Medulla oblongata (tissue), 1 donor: ENCODE measurements around the gene PTPRK.

Experiments
- DNase-seq: peaks from one replicate; pipeline ENCODE4 v3.0.0-alpha.2; 2015; ENCODE audit errors: extremely low spot score

The PTPRK gene

GRCh38 chr6:128071212-128071611, 449.2 kb downstream of the PTPRK start:
- DNase-seq, result no peak

DNA sequence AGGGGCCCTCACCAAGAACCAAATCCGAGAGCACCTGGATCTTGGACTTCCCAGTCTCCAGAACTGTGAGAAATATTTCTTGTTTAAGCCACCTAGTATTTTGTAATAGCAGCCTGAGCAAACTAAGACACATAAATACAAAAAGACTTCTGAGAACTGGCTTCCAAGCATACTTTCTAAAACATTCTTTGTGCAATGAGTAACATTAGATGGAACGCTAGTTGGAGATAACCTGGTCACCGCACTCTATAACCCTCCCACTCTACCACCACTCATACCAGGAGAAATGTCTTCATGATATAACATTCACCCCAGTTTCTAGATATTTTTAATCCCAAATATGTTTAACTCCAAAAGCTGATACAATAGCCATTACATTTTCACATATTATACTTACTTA, 450.0 kb downstream of the PTPRK start:
- no peak for DNase-seq

DNA sequence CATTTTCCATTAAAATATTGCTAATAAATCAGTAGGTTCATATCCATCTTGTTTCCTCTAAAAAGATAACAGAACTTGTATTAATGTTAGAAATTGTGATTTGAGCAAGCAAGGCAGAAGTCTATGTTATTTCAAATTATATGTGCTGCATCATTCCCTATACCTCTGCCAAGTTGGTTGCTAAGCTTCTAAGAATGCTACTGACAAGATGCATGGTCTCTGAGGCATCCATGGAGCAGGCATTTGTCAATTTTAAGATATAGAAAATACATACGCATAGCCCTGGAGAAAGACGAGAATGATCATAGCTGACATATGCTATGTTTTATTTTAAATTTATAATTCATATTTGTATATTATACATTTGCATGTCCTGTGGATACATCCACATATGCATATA, 451.2 kb downstream of the PTPRK start:
- no peak for DNase-seq

DNA sequence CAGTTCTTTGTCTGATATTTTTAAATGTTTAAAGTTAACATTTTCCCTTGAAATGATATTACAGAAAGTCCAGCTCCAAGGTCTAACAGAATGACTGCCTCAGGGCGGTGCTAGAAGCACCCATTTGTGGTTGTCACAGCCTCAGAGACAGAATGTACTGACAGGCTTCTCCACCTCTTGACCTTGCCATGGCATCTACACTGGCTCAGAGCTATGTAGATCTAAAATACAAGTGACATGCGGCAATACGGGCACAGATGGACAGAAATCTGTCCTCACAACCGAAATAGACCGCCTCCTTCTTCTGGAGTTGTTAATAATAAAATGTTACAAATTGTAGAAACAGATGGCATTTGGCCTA, 452.3 kb downstream of the PTPRK start:
- peak; percentile 50 for DNase-seq

- no peak for DNase-seq
Observed at GRCh38 chr6:128067446-128068118, 452.8 kb downstream of the PTPRK start.

GRCh38 chr6:128065072-128065471, 455.3 kb downstream of the PTPRK start:
- no peak for DNase-seq

DNA sequence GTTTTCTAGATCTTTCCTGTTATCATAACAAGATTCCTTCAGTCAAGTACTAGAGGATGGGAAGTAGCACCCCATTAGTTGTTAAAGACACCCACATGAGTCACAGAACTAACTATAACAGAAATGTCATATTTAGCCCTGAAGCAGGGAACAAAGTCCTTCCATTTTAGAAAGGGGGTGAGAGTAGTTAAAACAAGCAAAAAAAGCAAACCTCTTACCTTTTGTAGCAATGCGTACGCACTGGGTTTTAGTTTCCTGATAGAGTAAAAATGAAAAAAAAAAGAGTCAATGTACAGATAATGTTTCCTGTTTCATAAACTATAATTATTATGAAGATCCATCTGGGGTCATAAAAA, 455.9 kb downstream of the PTPRK start:
- no peak for DNase-seq

GRCh38 chr6:128063850-128064539, 456.4 kb downstream of the PTPRK start:
- peak; percentile 26 for DNase-seq

DNA sequence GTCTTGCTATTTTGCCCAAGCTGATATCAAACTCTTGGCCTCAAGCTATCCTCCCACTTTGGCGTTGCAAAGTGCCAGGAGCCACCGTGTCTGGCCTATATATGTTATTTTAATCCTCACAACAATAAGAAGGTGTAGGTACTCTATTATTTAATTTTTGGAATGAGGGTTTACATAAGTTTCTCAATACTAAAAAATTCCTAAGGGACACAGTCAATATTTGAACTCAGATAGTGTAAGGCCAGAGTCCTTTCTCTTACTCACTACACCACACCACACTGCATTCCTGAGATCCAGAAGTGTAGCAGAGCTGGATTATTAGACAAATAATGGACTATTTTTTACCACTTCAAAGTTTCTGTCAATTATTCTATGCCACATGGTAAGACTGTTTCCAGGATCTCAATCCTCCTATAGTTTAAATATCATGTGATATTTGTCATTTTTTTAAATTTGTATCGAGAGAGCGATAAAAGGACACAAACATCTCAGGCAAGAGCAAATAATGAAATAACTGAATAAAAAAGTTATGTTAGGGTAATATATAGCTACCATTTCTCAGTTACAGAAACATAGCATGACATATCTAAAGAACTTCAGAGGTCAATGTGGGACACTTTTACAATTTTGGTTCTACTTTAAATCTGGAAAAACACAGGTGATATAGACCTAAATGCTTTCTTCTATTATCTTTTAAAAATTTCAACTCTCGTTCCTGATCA, 457.4 kb downstream of the PTPRK start:
- no peak for DNase-seq

GRCh38 chr6:128057946-128058345, 462.5 kb downstream of the PTPRK start:
- DNase-seq, result no peak

- no peak for DNase-seq
Observed at GRCh38 chr6:128057541-128057940, 462.9 kb downstream of the PTPRK start.

DNA sequence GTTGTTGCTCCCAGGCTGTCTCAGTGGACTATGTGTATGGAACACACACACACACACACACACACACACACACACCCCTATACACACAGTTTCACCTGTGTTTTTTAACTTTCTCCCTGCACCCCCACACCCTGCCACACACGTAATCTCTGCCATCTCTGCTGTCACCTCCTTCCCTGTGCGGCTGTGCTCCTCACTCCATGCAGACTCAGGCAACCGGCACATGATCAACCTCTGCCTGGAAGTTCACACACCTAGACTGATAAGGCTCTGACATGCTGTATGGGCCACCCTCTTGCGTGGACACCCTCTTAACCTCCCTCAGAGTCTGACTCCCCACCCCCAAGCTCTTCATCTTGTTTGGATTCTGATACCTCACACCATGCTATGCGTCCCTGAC, 467.3 kb downstream of the PTPRK start:
- DNase-seq, result no peak

- DNase-seq, result no peak
Observed at GRCh38 chr6:128047989-128048388, 472.4 kb downstream of the PTPRK start.

- no peak for DNase-seq
Observed at GRCh38 chr6:128046033-128046432, 474.4 kb downstream of the PTPRK start.

GRCh38 chr6:128039543-128039942, 480.9 kb downstream of the PTPRK start:
- no peak for DNase-seq

DNA sequence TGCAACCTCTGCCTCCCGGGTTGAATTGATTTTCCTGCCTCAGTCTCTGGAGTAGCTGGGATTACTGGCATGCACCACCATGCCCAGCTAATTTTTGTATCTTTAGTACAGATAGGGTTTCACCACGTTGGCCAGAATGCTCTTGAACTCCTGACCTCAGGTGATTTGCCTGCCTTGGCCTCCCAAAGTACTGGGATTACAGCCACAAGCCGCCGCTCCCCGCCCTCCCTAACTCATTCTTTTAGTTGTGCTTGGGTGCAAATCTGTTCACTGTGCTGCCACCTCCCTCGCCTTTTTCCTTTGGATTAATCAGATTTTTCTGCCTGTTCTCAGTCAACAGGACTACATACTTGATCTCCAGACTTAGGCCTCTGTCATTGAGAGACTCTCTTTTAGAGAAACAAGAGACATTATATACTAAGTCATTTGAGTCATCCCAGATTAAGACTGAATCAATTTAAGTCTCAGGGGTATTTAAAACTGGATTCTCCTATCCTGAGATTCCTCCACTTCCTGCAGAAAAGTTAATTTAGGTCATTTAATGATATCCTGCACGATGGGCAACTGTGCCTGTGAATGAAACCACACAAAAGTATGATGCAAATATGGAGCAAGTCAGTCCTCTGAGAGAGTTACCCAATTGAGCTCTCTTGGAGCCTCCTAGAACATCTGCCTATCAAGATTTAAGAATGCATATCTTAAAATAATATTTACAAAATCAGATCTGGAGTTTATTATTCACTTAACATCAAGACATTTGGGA, 483.4 kb downstream of the PTPRK start:
- DNase-seq, result no peak

DNA sequence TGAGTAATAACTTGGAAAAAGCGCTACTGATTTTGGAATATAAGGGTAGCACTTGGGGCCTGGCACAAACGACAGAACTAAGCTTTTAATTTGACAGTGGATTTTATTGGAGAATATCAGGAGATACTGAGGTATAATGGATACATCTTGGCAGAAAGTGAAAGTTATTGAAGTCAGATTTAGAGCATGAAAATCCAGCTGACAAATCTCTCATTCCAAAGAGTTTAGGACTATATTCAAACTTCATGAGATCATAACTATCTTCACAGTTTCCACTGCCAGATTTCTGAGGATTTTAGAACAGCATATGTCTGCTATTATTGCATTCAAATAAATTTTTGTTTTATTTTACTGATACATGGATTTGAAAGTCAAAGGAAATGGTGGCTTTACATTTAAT, 487.2 kb downstream of the PTPRK start:
- DNase-seq, result no peak

- no peak for DNase-seq
Observed at GRCh38 chr6:128032042-128032441, 488.4 kb downstream of the PTPRK start.

- DNase-seq, result no peak
Observed at GRCh38 chr6:128029826-128030225, 490.6 kb downstream of the PTPRK start.

GRCh38 chr6:128028183-128028582, 492.2 kb downstream of the PTPRK start:
- DNase-seq, result no peak

- no peak for DNase-seq
Observed at GRCh38 chr6:128025478-128025877, 494.9 kb downstream of the PTPRK start.

GRCh38 chr6:128024969-128025368, 495.4 kb downstream of the PTPRK start:
- no peak for DNase-seq
